ENCODE measurements around the gene ARHGAP22.

- TF ChIP-seq CTCF (IDR thresholded peaks at IDR 0.05 in 2 of 3, conservative IDR thresholded peaks at IDR 0.05 in 1 of 3; ENCODE audit: borderline replicate concordance in 1 of 3, insufficient read depth in 1 of 3, low read depth in 2 of 3, low read length in 2 of 3) (no peak), POLR2A (IDR thresholded peaks at IDR 0.05; ENCODE audit: borderline replicate concordance, extremely low read depth, insufficient read depth, insufficient read length) (no peak), SIN3A (IDR thresholded peaks at IDR 0.05; ENCODE audit: low read depth) (no peak), EZH2 (IDR thresholded peaks at IDR 0.05) (no peak), POLR2AphosphoS5 (IDR thresholded peaks at IDR 0.05; ENCODE audit: low read depth, low read length) (no peak), SP1 (IDR thresholded peaks at IDR 0.05; ENCODE audit: low read depth) (no peak)
- TF ChIP-seq, protein P1, sequence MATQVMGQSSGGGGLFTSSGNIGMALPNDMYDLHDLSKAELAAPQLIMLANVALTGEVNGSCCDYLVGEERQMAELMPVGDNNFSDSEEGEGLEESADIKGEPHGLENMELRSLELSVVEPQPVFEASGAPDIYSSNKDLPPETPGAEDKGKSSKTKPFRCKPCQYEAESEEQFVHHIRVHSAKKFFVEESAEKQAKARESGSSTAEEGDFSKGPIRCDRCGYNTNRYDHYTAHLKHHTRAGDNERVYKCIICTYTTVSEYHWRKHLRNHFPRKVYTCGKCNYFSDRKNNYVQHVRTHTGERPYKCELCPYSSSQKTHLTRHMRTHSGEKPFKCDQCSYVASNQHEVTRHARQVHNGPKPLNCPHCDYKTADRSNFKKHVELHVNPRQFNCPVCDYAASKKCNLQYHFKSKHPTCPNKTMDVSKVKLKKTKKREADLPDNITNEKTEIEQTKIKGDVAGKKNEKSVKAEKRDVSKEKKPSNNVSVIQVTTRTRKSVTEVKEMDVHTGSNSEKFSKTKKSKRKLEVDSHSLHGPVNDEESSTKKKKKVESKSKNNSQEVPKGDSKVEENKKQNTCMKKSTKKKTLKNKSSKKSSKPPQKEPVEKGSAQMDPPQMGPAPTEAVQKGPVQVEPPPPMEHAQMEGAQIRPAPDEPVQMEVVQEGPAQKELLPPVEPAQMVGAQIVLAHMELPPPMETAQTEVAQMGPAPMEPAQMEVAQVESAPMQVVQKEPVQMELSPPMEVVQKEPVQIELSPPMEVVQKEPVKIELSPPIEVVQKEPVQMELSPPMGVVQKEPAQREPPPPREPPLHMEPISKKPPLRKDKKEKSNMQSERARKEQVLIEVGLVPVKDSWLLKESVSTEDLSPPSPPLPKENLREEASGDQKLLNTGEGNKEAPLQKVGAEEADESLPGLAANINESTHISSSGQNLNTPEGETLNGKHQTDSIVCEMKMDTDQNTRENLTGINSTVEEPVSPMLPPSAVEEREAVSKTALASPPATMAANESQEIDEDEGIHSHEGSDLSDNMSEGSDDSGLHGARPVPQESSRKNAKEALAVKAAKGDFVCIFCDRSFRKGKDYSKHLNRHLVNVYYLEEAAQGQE (IDR thresholded peaks at IDR 0.05; ENCODE audit: low read depth), result no peak
- TF ChIP-seq, protein P2, sequence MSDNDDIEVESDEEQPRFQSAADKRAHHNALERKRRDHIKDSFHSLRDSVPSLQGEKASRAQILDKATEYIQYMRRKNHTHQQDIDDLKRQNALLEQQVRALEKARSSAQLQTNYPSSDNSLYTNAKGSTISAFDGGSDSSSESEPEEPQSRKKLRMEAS (IDR thresholded peaks at IDR 0.05), result no peak
These were observed 142.3 kb downstream of the ARHGAP22 start for GRCh38 chr10:48462482-48463020.

Data from HCT116 (cell line).